Suprapubic skin (tissue), 4 donors: ENCODE measurements around the gene USP38. TPM values are rescaled to one million over a fixed set of nuclear protein-coding genes. Genes with fewer than 3 reads are reported as not detected.
A peak's percentile ranks its signal among the peaks of the same experiment; 100 is the strongest.

Experiments
- DNase-seq, 2 donors: peaks; one replicate each; pipeline ENCODE4 v3.0.0-alpha.2; 2019; ENCODE audit warnings: low spot score in 2 of 2
- H3K27ac ChIP-seq: fragments of 200-600 bp; sonication (generic); one replicate; pipeline ENCODE4 v1.5.1; 2019
- H3K27me3 ChIP-seq: fragments of 200-600 bp; sonication (generic); one replicate; pipeline ENCODE4 v1.5.1; 2019
- H3K36me3 ChIP-seq: fragments of 200-600 bp; sonication (generic); one replicate; pipeline ENCODE4 v1.5.1; 2019
- H3K4me1 ChIP-seq: fragments of 200-600 bp; sonication (generic); one replicate; pipeline ENCODE4 v1.5.1; 2019
- H3K4me3 ChIP-seq: fragments of 200-600 bp; sonication (generic); one replicate; pipeline ENCODE4 v1.5.1; 2019; ENCODE audit warnings: mild to moderate bottlenecking
- H3K9me3 ChIP-seq: fragments of 200-600 bp; sonication (generic); one replicate; pipeline ENCODE4 v1.5.1; 2019
- EP300 ChIP-seq: sonication (generic); formaldehyde crosslinking; IDR thresholded peaks from one replicate; pipeline ENCODE4 v1.6.1; 2017; ENCODE audit warnings: antibody characterized with exemption
- POLR2A ChIP-seq, 2 donors: fragments of 450-650 bp; IDR thresholded peaks; one replicate each; pipeline ENCODE4 v1.6.1; 2017; ENCODE audit warnings: antibody characterized with exemption in 2 of 2, mild to moderate bottlenecking in 2 of 2, moderate library complexity in 2 of 2
- POLR2AphosphoS5 ChIP-seq, 3 donors: sonication (generic); formaldehyde crosslinking; IDR thresholded peaks; one replicate each; pipeline ENCODE4 v1.6.1; 2017; ENCODE audit warnings: antibody characterized with exemption in 3 of 3
- WGBS: methylation state at CpG from one replicate; pipeline ENCODE4 v1.1.5; 2018; 5-methylcytosine and 5-hydroxymethylcytosine counted together
- total RNA-seq, 4 donors: library from RNA; depleted of rRNA; stranded (reverse); fragments of >200 nt; gene quantifications; one replicate each; pipeline ENCODE4 v1.1.0, GENCODE V29; 2016
- TF ChIP-seq, protein P1 (sequence below), 2 donors: fragments of 200-600 bp in 1 of 2; fragments of 450-650 bp in 1 of 2; sonication (generic) in 1 of 2; IDR thresholded peaks; one replicate each; pipeline ENCODE4 v1.5.1; 2016 to 2019; ENCODE audit warnings: antibody characterized with exemption in 2 of 2, mild to moderate bottlenecking in 1 of 2, moderate library complexity in 1 of 2

Gene USP38, protein sequence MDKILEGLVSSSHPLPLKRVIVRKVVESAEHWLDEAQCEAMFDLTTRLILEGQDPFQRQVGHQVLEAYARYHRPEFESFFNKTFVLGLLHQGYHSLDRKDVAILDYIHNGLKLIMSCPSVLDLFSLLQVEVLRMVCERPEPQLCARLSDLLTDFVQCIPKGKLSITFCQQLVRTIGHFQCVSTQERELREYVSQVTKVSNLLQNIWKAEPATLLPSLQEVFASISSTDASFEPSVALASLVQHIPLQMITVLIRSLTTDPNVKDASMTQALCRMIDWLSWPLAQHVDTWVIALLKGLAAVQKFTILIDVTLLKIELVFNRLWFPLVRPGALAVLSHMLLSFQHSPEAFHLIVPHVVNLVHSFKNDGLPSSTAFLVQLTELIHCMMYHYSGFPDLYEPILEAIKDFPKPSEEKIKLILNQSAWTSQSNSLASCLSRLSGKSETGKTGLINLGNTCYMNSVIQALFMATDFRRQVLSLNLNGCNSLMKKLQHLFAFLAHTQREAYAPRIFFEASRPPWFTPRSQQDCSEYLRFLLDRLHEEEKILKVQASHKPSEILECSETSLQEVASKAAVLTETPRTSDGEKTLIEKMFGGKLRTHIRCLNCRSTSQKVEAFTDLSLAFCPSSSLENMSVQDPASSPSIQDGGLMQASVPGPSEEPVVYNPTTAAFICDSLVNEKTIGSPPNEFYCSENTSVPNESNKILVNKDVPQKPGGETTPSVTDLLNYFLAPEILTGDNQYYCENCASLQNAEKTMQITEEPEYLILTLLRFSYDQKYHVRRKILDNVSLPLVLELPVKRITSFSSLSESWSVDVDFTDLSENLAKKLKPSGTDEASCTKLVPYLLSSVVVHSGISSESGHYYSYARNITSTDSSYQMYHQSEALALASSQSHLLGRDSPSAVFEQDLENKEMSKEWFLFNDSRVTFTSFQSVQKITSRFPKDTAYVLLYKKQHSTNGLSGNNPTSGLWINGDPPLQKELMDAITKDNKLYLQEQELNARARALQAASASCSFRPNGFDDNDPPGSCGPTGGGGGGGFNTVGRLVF
- 10 to 100 TPM; 17.9 to 32.0 (median 23.8) TPM for total RNA-seq

DNA sequence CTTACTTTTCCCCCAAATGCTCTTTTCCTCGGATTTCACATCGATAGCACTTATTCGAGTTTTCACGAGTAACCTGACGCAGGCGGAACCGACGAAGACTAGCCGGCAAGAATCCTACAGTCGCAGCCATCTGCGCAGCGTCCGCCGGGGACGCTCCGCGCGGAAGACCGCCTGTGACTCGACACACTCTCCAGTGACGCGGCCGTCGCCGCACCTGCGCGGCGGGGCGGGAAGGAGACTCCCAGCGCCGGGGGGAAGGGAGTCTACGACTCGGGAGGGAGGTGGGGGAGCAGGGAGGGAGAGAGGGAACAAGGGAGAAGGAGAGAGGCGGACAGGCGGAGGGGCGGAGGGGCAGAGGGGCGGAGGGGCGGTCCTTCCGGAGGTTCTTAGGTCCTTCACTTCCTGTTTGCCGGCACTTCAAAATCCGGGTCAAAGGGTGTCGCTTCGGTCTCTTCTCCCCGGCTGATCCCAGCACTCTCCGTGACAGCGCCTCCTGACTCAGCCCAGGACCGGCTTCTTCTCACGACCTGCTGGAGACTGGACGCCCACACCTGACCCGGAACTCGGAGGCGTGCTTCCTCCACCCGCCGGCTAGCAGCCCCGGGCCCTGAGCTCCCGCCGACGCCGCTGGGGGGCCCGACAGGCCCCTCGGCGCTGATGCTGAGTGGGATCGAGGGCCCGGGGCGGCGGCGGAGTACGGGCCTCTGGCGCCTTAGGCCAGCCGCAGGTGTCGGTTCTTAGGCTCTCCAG is at the start of gene USP38:
Gene USP38 (plus strand): TSS at position 415 of the 750 bp plus-strand sequence. CDS start 534 bp downstream, outside the sequence.
- H3K4me1 ChIP-seq, result peaks cover 59% of the 10 kb centered on the region

DNA sequence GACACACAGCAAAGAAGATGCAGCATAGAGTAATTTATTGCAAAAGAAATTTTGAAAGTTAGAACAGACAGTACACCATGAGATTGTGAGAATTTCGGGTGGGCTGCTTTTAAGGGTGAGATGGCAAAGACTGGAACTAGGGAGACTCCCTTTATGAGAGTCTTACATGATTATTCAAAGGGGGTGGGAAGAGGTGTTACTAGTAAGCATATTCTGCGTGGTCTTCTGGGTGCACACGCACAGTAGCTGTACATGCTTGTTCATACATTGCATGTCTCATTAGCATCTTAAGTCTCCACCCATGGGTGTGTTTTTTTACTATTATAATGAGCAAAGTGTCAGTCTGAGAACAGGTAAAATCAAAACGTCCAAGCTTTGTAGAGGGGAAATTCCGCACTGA is 49.4 kb upstream of the USP38 start:
- Histone ChIP-seq H3K36me3 (no peaks in the 10 kb centered on the region), H3K4me3 (no peak overlapping the region), H3K27me3 (no peaks in the 10 kb centered on the region), H3K27ac (no peak overlapping the region), H3K9me3 (no peaks in the 10 kb centered on the region), H3K4me1 (no peaks in the 10 kb centered on the region)
- WGBS, result 76% methylated on average over 5 of the region's 5 CpGs
- TF ChIP-seq, protein P1, sequence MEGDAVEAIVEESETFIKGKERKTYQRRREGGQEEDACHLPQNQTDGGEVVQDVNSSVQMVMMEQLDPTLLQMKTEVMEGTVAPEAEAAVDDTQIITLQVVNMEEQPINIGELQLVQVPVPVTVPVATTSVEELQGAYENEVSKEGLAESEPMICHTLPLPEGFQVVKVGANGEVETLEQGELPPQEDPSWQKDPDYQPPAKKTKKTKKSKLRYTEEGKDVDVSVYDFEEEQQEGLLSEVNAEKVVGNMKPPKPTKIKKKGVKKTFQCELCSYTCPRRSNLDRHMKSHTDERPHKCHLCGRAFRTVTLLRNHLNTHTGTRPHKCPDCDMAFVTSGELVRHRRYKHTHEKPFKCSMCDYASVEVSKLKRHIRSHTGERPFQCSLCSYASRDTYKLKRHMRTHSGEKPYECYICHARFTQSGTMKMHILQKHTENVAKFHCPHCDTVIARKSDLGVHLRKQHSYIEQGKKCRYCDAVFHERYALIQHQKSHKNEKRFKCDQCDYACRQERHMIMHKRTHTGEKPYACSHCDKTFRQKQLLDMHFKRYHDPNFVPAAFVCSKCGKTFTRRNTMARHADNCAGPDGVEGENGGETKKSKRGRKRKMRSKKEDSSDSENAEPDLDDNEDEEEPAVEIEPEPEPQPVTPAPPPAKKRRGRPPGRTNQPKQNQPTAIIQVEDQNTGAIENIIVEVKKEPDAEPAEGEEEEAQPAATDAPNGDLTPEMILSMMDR (IDR thresholded peaks at IDR 0.05), result no peak
- TF ChIP-seq EP300 (no peak), POLR2AphosphoS5 (IDR thresholded peaks at IDR 0.05) (no peak), POLR2A (IDR thresholded peaks at IDR 0.05) (no peak)
- no peak for DNase-seq

More for the DNA sequence above, at the start of gene USP38:
- no peaks in the 10 kb centered on the region for H3K27me3 ChIP-seq
- 0% methylated on average over 45 of the region's 71 CpGs for WGBS
- peak; percentile 93 to 94 for DNase-seq
- H3K27ac ChIP-seq, result peak within 1 kb of the TSS; percentile 95
- TF ChIP-seq, protein P1 (IDR thresholded peaks at IDR 0.05), result no peak
- TF ChIP-seq POLR2AphosphoS5 (IDR thresholded peaks at IDR 0.05) (peak in 2 of 3 donors; percentile 56 to 63), POLR2A (IDR thresholded peaks at IDR 0.05) (peak; percentile 11 to 23), EP300 (no peak)
- H3K9me3 ChIP-seq, result no peaks in the 10 kb centered on the region
- no peaks in the 10 kb centered on the region for H3K36me3 ChIP-seq
- peak within 1 kb of the TSS; percentile 69 for H3K4me3 ChIP-seq

DNA sequence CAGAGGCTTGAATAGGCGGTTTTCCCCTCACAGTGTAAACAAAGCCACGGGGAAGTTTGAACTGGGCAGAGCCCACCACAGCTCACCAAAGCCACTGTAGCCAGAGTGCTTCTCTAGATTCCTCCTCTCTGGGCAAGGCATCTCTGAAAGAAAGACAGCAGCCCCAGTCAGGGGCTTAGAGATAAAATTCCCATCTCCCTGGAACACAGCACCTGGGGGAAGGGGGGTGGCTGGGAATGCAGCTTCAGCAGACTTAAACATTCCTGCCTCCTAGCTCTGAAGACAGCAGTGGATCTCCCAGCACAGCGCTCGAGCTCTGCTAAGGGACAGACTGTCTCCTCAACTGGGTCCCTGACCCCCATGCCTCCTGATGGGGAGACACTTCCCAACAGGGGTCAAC is 44.0 kb upstream of the USP38 start:
- Histone ChIP-seq H3K27ac (no peak overlapping the region), H3K27me3 (no peaks in the 10 kb centered on the region), H3K4me1 (no peaks in the 10 kb centered on the region), H3K9me3 (peaks cover 3% of the 10 kb centered on the region), H3K36me3 (no peaks in the 10 kb centered on the region), H3K4me3 (no peak overlapping the region)
- WGBS, result 56% methylated on average over 2 of the region's 4 CpGs
- TF ChIP-seq, protein P1 (IDR thresholded peaks at IDR 0.05), result no peak
- TF ChIP-seq EP300, result no peak
- TF ChIP-seq POLR2AphosphoS5 (IDR thresholded peaks at IDR 0.05), result no peak
- TF ChIP-seq POLR2A (IDR thresholded peaks at IDR 0.05), result no peak
- DNase-seq, result no peak

DNA sequence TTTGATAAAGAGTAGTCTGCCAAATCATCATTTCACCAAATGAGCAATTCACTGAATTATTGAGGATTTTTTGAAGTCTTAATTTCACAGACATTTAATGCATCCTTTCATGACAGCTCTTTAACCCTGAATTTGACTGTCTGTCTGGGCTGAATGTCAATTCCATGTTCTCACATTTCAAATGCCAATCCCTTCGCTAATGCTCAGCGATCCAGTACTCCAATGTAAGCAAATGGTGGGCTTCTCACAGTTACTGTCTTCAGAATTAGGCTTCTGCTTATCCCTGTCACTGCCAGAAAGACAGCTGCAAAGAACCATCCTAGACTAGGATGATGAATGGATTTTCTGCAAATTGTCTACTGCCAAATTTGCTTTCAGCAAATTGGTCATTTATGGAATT is 36.2 kb upstream of the USP38 start:
- TF ChIP-seq, protein P1 (IDR thresholded peaks at IDR 0.05), result no peak
- TF ChIP-seq EP300, result no peak
- no peak for TF ChIP-seq POLR2A (IDR thresholded peaks at IDR 0.05)
- no peak for TF ChIP-seq POLR2AphosphoS5 (IDR thresholded peaks at IDR 0.05)
- H3K27ac ChIP-seq, result no peak overlapping the region

More for the DNA sequence above, 36.2 kb upstream of the USP38 start:
- Histone ChIP-seq H3K36me3 (no peaks in the 10 kb centered on the region), H3K4me3 (no peak overlapping the region), H3K27me3 (no peaks in the 10 kb centered on the region), H3K4me1 (no peaks in the 10 kb centered on the region), H3K9me3 (peaks cover 25% of the 10 kb centered on the region)
- no peak for DNase-seq
- 86% methylated on average over 2 of the region's 2 CpGs for WGBS
